NCI-H1694 treated with DMSO at 0.1 percent for 48 hours (cell line): ENCODE results near the gene HSD17B1.

Source experiments
- DNase-seq: peaks from one replicate; lab custom pipeline; 2025; lab: John Stamatoyannopoulos, UW

The HSD17B1 gene

DNA sequence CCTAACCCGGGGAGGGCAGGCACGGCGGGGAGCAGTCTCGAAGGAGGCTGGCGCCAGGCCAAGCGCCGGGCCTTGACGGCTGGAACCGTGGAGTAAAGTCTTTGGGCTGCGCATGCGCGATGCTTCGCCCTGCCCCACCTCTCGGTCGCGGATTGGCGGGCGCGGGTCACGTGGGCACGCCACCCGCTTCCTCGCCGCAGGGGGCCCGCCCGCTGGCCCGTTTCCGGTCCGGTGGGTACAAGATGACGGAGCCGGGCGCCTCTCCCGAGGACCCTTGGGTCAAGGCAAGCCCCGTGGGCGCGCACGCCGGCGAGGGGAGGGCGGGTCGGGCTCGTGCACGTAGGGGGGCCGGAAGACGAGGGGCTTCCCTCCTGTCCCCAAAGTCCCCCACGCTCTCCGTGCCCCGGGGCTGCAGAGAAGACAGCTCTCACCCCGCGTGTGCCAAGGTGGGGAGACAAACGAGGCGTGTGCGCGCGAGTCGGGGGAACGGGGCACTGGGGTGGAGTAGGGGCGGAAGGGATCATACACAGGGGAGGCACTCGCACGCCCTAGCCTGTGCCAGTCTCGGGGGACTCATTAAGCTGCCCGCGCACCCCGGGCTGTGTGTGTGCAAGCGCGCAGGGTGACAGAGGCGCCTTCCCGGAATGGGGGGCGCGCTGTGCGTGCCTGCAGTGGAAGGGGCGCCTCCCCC is 14.3 kb downstream of the HSD17B1 start, which contains the start of gene MLX:
Gene MLX, plus strand, starts transcription at position 218 of the 691 bp plus-strand sequence. Its CDS starts 25 bp downstream, at position 243.
- DNase-seq: peak; percentile 86

GRCh38 chr17:42568341-42569111 is 15.8 kb downstream of the HSD17B1 start:
- no peak for DNase-seq

- DNase-seq: no peak
These were observed 18.9 kb downstream of the HSD17B1 start for GRCh38 chr17:42571435-42572225.

- no peak for DNase-seq
These were observed 20.4 kb downstream of the HSD17B1 start for GRCh38 chr17:42573095-42573494.

DNA sequence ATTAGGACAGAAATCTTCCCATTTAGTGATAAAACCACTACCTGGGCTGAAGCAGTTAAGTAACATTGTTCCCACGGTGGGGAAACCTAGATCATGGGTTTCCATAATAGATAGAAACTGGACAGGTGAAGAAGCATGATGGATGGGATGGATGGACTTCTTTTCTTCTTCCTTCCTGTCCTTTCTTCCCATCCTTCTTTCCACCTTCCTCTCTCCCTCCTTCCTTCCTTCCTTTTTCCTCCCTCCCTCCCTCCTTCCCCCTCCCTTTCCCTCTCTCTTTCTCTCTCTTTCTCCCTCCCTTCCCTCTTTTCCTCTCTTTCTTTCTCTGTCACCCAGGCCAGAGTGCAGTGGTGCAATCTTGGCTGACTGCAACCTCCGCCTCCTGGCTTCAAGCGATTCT is 21.7 kb downstream of the HSD17B1 start:
- no peak for DNase-seq

DNA sequence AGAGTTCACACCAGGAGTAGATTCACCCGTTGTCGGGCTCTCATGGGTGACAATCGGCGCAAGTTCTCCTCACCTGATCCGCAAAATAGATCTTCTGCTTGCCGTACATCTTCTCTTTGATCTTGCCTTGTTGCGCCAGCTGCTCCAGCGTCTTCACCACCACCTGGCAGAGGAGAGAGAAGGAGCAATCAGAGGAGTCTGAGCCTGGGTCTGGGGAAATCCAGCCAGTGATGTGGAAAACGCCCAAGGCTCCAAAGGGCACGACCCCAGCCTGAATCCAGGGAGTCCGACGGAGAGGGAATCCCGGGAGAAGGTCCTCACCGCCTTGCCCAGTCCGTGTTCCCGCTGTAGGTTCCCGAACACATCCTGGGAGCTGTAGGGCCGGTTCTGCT is 24.4 kb downstream of the HSD17B1 start:
- no peak for DNase-seq

DNA sequence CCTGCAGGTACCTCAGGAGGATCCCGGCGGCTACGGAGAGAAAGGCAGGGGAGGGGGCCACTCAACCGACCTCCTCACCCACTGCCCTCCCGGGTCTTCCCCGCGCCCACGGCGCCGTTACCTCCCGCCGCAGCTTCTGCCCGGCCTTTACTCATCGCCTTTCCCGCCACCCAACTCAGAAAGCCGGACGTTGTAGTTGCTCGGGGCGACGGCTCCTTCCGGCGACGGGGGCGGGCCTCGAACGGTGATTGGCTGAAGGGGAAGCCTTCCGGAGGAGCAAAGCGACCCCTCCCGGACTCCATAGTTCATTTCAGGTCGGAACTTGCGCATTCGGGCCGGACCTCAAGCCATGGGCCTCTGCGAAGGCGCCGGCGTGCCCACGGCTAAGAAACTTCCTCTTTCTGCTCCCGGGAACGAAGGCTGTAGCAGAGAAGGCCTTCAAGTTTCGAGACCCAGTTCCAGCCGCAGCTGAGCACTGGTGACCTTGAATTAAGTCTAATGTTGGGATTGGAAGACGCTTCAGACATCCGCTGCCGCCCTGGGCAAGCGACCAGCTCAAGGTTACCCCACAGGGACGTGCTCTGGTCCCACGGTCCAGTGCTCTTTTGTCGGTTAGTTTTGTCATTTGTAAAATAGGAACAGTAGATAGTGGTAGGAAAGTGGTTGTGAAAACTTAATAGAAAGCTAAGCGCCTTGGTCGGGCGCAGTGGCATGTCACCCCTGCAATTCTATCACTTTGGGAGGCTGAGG is 25.0 kb downstream of the HSD17B1 start, which contains the start of gene PSMC3IP:
Gene PSMC3IP, minus strand, starts transcription at position 198 of the 750 bp plus-strand sequence. Its CDS starts 43 bp downstream, at position 155.
- peak; percentile 92 for DNase-seq

DNA sequence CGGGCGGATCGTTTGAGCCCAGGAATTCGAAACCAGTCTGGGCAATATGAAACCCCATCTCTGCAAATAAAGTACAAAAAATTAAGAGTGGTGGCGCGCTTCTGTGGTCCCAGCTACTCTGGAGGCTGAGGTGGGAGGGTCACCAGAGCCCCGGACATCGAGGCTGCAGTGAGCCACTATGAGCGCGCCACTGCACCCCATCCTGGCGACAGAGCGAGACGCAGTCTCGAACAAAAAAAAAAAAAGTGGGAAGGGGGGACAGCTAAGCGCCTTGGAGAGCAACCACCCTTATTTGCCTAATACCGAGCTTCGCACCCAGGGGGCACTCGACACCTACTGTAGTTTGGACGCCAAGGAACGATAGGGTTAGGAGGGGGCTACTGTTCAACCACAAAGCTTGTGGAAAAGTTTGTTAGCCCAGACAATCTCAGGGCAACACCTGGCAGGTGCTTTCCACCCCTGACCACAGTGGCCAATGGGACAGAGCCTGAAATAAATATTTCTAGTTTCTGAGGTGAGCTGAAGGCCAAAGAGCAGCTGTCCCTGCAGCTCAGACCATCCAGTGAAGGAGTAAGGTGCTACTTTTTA is 25.7 kb downstream of the HSD17B1 start:
- DNase-seq: peak; percentile 83

DNA sequence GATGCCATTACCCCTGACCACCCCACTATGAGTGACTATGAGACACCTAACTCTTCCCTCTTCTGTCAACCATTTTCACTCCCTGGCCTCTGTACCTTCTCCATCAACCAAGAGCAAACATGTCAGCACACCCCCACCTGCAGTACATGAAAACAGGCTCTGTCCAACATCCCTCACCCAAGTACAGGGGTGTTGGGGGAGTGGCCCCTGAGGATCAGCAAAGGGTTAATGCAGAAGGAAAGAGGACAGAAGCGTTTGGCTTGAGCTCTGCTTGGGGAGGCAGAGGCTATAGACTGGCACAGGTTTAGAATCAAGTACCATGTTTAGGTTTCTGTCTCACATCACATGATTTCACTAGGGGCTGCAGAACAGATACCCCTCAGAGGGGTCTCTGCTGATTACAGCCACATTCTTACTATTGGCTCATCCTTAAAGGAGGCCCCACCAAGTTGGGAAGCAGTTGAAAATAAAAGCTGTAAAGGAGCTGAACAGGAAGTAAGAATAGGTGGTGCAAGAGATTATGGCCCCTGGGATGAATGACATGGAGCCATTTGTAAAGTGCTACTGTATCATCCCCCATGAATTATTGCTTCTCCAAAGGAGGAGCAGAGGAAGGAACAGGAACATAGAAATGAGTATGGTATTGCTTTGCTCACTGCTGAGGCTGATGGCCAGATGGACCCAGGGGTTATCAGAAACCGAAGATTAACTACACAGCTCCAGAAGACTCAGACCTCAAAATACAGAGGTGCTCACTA is 27.2 kb downstream of the HSD17B1 start:
- DNase-seq: no peak

DNA sequence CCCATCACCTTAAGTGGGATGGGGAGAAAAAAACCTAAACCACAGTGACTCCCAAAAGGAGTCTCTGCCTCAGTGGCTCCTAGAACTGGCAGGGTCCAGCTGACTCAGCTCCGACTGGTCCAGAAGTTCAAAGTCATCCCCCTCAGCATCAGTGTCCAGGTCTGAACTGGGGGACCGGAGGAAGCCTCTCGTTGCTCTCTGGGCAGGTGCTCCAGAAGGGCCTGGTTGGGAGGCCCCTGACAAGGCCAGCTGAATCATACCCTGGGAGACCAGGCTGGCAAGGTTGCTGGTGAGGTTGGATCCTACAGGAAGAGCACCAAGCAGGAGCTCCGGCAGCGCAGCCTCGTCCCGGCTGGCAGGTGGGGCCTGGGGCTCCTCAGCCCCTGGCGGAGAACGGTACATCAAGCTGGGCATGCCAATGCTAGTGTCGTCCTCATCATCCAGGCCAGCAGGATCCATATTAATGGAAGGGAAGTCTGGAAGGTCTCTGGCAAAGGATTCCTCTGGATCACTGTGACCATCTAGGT is 29.1 kb downstream of the HSD17B1 start:
- no peak for DNase-seq

- no peak for DNase-seq
These were observed 32.2 kb downstream of the HSD17B1 start for GRCh38 chr17:42584880-42585279.

GRCh38 chr17:42585353-42585752 is 32.6 kb downstream of the HSD17B1 start:
- no peak for DNase-seq

GRCh38 chr17:42586514-42587230 is 33.9 kb downstream of the HSD17B1 start:
- DNase-seq: no peak

- no peak for DNase-seq
These were observed 38.2 kb downstream of the HSD17B1 start for GRCh38 chr17:42590886-42591285.

GRCh38 chr17:42591411-42591810 is 38.7 kb downstream of the HSD17B1 start:
- no peak for DNase-seq

DNA sequence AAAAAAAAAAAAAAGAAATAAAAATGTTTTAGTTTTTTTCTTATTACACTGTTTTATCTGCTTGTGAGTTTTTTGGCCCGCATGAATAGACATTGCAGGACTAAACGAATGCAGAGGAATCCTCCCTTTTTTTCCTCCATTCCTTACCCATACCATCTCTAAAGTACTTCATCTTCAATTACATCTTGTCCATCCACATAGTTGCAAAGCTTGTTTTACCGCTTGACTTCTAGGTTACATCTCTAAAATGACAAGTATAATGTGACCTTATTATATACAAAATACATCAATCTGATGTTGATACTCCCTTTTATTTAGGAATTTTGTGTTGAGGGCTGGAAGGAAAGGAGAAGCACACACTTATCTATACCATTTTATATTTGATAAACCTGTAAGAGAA is 43.7 kb downstream of the HSD17B1 start:
- no peak for DNase-seq

GRCh38 chr17:42598905-42599304 is 46.2 kb downstream of the HSD17B1 start:
- no peak for DNase-seq

DNA sequence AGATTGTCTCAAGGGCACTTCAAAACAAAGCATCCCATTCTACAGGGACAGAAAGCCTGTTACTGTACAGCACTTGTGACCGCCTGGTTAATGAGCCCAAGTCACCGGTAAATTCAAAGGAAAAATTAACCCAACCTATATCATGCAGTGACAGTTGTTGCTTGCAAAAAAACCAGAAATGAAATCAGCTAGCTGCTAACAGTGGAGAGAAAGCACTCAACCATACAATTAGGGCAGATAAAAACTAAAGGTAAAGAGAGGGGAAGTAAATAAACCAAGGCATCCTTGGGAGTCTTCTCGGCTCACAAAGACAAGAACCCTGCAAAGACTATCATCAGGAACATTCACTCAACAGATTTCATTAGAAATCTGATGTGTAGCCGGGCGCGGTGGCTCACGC is 50.6 kb downstream of the HSD17B1 start:
- no peak for DNase-seq
